Stimulated activated CD8-positive, alpha-beta memory T cell treated with anti-CD3 and anti-CD28 coated beads, Interleukin-7, amount 100 ng/mL, for 4 hours (primary cell): ENCODE measurements around the gene GRAP2.

ENCODE experiments used
- DNase-seq, 2 donors: peaks; one replicate each; pipeline ENCODE4 v3.0.0-alpha.2; 2020; ENCODE audit warnings: low read depth in 2 of 2

The GRAP2 gene

DNA sequence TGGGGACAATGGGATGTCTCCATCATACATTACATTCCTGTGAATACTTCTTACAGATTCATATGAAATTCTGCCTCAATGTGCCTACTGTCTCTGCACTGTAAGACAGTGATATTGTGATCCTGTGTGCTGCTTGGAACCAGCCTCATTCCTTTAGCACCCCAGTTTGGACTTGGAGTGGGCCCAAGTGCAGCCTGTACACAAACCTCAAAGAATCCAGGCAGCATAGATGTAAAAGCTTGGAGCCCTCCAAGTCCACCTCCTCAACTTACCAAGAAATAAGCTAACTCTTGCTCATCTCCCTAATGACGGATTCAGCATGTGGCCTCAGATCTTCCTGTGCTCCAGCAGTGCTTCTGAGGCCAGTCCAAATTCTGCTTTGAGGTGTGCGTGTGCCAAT lies 24.4 kb downstream of the GRAP2 start:
- no peak for DNase-seq

DNA sequence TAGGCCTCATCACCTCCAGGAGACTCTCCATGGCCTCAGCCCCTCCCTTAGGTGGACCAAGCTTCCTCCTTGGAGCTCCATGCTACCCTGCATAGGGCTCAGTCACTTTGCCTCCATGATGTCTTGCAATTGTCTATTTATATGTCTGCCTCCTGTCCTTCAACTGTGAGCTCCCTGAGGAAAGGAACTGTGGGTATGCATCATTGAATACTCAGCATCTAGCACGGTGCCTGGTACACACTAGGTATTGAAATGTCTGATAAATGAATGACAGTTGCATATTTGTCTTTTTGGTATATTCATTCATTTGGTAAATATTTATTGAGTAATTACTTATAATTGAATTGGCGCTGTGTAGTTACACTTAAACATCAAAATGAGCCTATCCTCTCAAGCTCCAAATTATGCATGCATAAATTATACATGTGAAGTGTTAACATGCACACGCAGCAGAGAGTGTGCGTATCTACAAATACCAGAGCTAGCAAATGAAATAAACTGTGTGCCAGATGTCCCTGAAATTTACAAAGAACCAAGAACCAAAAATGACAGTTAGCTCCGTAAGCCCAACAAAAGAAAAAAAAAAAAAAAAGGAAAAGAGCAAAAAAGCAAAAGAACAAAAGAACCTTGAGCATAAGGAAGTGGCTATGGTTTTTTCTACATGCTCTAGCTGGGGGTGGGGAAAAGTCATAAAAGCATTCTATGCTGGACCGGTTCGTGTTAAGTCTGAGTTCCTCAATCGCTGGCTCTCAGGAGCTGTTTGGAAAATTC lies 25.2 kb downstream of the GRAP2 start:
- DNase-seq = no peak

- DNase-seq = no peak
These were observed 25.9 kb downstream of the GRAP2 start for GRCh38 chr22:39926753-39927152.

DNA sequence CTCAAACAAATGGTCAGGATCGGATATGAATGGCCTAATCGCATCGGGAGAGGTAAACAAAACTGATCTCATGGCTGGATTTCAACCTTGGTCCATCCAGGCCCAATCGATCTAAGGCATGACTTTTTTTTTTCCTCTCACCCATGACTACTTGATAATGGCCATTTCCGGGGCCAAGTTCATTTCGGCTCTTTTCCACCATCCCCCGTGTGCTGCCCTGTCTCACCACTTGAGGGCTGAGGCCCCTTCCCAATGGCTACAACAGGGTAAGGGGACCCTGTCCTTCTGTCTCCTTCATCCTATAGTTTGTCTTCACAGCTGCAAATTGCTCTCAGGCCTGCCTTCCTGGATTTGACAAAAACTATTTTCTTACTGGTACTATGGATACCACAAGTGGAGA lies 26.7 kb downstream of the GRAP2 start:
- no peak for DNase-seq

- DNase-seq = no peak
These were observed 27.9 kb downstream of the GRAP2 start for GRCh38 chr22:39928536-39929520.

- DNase-seq = no peak
These were observed 30.4 kb downstream of the GRAP2 start for GRCh38 chr22:39931251-39931650.

DNA sequence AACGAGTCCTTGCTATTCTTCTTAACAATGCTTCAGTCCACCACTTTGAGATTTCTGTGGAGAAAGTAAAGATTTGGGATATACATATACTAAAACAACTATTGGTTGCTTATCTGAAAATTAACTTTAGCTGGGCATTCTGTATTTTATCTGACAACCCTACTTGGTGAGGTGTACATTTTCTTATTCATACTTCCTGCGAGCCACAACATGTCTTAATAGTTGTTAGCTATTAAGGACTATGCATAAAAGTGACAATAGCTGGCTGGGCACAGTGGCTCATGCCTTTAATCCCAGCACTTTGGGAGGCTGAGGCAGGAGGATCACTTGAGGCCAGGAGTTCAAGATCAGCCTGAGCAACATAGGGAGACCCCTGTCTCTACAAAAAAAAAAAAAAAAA lies 31.3 kb downstream of the GRAP2 start:
- no peak for DNase-seq

GRCh38 chr22:39932918-39933649 lies 32.2 kb downstream of the GRAP2 start:
- DNase-seq = peak in 1 of 2 donors; percentile 28

DNA sequence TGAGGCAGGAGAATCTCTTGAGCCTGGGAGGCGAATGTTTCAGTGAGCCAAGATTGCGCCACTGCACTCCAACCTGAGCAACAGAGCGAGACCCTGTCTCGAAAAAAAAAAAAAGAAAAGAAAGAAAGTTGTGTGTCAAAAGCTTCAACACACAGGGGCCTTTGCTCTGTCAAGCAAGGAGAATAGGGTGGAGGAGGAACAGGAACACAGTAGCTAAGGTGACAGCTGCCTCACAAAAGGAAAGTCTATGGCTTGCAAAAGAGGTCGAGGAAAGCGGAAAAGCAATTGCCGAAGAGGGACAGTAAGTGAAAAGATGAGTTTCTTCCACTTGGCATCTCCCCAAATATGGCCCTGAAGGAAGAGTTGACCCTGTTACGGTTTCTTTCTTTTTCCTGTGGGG lies 32.9 kb downstream of the GRAP2 start:
- no peak for DNase-seq

GRCh38 chr22:39935116-39935515 lies 34.2 kb downstream of the GRAP2 start:
- no peak for DNase-seq

DNA sequence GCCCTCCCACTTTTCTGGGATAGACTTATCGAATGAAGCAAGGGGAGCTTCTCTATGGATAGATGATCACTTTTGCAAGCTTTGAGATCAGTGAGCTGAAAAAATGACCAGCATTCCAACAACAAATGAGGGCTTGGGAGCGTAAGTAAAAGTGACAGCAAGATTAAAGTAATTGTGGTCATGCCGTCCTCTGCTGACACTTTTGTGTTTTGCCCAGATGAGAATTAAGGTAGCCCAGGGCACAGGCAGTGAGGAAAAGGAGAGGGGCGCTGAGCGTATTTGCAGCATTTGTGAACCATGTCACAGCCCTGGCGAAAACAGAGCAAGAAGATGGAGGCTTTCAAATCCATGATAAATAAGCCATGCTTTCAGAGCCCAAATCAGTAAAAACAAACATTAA lies 34.7 kb downstream of the GRAP2 start:
- DNase-seq = no peak

DNA sequence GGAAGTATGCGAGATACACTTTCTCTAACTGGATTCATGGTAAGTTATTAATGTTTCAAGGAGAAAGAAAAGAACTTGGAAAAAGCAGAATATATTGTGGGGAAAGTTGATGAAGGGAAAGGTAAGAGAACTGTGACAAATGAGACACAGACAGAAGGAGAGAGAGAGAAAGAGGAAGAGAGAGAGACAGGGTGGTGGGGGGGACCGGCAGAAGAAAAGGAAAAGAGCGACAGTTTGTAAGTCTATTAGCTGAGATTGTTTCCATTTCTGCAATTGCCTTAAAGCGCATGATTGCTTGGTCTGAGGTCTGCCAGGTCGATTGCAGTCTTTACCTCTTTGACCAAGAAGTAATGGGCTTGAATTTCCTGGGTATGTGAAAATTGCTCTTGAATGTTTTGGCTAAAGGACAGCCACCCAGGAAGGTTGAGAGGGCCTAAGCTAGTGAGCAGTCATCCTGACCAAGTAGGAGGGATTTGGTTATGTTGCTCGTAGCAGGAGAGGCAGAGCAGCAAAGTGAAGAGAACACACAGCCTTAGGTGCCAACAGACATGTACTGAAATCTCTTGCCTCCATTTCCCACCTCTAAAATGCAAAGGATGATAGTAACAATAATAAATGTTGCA lies 35.8 kb downstream of the GRAP2 start:
- DNase-seq = no peak

- no peak for DNase-seq
These were observed 37.0 kb downstream of the GRAP2 start for GRCh38 chr22:39937906-39938305.

DNA sequence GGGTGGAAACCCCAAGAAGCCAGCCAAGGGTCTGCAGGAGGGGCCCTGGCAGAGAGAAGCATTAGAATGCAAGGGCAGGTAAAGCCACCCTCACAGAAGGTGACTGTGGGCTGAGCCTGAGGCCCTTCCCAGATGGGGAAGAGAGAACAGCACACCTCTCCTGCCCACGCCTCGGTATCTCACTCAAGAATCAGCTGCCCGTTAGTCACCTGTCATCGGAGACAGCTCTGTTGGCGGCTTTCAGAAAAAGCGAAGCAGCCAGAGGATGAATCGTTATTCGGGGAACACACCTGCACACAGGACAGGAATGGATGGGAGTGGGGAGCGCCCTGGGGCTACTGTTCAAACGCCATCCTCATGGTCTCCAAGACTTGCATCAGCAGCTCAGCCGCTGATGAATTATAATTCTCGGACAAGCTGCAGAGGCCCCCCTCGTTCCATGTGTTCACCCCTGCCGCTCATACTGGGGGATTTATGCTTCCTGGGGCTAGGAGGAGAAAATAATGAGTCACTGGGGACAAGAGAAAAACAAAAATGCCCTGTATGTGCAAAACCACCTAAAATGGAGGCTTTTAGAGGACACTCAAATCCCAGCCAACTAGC lies 37.7 kb downstream of the GRAP2 start:
- peak; percentile 52 to 63 for DNase-seq

- peak in 1 of 2 donors; percentile 54 for DNase-seq
These were observed 38.9 kb downstream of the GRAP2 start for GRCh38 chr22:39939830-39940229.

DNA sequence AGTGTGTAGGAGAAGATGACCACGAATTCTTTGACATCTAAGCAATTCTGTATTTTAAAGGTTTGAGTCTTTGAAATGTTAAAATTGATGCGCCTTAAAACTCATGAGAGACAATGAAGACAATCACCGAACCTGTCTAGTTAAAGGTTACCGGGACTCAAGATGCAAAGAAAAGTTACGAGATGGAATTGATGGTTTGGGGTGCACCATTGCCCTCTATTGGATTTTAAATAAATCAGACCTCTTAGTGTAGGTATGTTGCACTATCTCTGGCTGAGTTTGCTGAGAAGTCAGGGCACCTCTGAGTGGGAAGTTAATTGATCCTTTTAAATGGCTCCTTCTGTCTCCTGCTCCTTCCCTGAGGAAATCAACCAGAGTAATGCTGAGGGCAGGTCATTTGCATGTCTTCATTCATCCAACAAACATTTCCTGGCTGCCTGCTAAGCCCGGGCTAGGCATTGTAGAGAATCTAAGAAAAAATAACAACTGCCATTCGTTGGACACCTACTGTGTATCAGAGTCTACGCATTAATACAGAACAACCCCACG lies 39.9 kb downstream of the GRAP2 start:
- no peak for DNase-seq

GRCh38 chr22:39941601-39942000 lies 40.7 kb downstream of the GRAP2 start:
- no peak for DNase-seq

DNA sequence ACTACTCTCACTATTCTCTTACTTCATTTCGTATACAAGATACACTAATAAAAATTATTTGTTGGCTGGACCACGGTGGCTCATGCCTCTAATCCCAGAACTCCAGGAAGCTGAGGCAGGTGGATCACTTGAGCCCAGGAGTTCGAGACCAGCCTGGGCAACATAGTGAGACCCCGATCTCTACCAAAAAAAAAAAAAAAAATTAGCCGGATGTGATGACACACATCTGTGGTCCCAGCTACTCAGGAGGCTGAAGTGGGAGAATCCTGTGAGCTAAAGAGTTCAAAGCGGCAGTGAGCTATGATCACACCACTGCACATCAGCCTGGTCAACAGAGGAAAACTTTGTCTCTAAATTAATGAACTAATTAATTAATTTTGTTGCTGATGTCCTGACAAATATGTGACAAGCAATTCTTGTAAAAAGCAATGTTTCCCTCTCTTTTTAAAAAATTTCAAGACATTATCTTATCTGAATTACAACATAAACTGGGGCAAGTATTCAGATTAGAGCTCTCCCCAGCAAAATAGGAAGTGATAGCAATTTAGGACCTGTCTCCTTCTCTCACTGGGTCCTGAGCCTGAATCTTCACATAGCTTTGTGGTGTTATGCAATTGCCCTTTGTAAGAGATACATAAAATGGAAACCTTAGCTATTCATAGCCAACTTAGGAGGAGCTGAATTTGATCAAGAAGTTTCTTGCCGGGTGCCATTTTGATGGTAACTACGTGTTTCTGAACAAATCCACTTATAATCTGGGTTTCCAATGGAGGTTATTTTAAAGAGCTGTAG lies 41.8 kb downstream of the GRAP2 start:
- DNase-seq = no peak

- DNase-seq = no peak
These were observed 42.5 kb downstream of the GRAP2 start for GRCh38 chr22:39943337-39943736.
